Thyroid gland (tissue), 4 donors: ENCODE results near the gene SRSF2.

Experiments
- POLR2A ChIP-seq, 2 donors: fragments of 450-650 bp; IDR thresholded peaks; one replicate each; pipeline ENCODE4 v1.6.1; 2017; ENCODE audit warnings: antibody characterized with exemption in 2 of 2, mild to moderate bottlenecking in 2 of 2, moderate library complexity in 1 of 2
- TF ChIP-seq, protein P1 (sequence below), 6 experiments: fragments of 200-600 bp in 3 of 6; fragments of 450-650 bp in 3 of 6; sonication (generic) in 3 of 6; IDR thresholded peaks; one replicate each; pipeline ENCODE4 v1.5.1; 2016 to 2019; ENCODE audit warnings: antibody characterized with exemption in 6 of 6, mild to moderate bottlenecking in 2 of 6, inconsistent platforms in 1 of 6, moderate library complexity in 1 of 6

DNA sequence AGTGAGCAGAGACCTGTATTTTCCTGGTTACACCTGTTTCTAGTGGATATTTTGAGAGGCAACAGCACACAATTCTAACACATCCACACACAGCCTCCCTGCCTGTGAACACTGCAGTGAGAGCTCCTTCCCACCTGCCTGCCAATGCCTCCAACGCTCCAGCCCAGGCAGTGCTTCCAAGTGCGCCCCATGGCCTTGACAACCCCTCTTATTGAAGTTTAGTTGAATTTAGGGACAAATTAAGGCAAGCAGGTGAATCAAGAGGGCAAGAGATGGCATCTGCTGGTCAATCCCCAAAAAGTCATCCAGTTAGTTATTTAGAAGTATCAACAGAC lies 21.7 kb downstream of the SRSF2 start:
- TF ChIP-seq, protein P1, sequence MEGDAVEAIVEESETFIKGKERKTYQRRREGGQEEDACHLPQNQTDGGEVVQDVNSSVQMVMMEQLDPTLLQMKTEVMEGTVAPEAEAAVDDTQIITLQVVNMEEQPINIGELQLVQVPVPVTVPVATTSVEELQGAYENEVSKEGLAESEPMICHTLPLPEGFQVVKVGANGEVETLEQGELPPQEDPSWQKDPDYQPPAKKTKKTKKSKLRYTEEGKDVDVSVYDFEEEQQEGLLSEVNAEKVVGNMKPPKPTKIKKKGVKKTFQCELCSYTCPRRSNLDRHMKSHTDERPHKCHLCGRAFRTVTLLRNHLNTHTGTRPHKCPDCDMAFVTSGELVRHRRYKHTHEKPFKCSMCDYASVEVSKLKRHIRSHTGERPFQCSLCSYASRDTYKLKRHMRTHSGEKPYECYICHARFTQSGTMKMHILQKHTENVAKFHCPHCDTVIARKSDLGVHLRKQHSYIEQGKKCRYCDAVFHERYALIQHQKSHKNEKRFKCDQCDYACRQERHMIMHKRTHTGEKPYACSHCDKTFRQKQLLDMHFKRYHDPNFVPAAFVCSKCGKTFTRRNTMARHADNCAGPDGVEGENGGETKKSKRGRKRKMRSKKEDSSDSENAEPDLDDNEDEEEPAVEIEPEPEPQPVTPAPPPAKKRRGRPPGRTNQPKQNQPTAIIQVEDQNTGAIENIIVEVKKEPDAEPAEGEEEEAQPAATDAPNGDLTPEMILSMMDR (IDR thresholded peaks at IDR 0.05): no peak
- no peak for TF ChIP-seq POLR2A (IDR thresholded peaks at IDR 0.05)
